ENCODE data around the gene KCTD3.

The KCTD3 gene

DNA sequence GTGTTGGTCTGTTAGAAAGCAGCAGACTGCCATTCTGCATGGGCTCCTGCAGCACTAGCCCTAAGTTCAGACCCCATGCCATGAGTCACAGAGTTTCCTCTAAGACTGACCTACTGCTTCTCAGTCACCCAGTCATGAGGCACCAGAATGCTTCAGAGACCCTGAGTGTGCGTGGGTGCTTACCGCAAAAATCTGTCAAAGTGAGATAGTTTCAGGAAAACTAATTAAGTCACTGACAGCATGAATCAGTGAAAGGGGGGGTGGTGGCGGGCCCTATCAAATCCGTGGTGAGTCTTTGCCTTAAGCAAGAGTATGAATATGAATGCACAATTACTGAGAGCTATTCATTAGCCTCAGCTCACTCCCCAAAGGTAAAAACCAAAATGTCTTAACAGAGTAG lies 98.1 kb downstream of the KCTD3 start:
- DNase-seq: no peak

DNA sequence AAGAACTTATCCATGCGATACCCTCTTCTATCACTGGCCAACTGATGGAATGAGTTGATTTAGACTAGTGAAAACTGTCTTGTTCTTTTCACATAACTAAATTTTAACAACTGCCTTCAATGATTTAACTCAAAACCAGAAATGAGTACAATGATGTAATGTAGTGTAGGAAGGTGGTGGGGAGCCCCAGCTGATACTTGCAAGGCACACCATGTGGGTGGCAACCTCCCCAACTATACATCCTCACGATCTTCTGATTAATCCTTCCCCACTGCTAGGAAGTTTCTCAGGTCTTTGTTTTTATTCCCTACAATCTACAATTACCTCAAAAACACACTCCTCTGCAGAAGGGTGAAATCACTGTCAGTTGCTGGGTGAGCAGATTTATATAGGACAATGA lies 100.7 kb downstream of the KCTD3 start:
- no peak for DNase-seq

- DNase-seq: no peak
Measured at GRCh38 chr1:215669806-215670491, 102.8 kb downstream of the KCTD3 start.
